GM19372 (cell line): ENCODE measurements around the gene ISX.
"Not testable (repeated sequence)": the region's sequence is repeated elsewhere in the genome, so short reads cannot be mapped to it uniquely, and the experiment has no call there.

Experiments
- ATAC-seq: cut with Tn5 transposase; IDR thresholded peaks from one replicate; pipeline ENCODE4 v1.9.1; 2021; ENCODE audit warnings: mild to moderate bottlenecking, low read depth, moderate library complexity; ENCODE audit not compliant: unreplicated experiment

ISX gene

GRCh38 chr22:35065796-35066218 is at the start of gene ISX:
Gene ISX, plus strand, starts transcription at chr22:35066158. Its CDS starts 930 bp downstream, at chr22:35067088.
- no peak for ATAC-seq

- no peak for ATAC-seq
Observed at GRCh38 chr22:35016909-35017308, 49.0 kb upstream of the ISX start.

GRCh38 chr22:35018995-35019394 is 47.0 kb upstream of the ISX start:
- ATAC-seq = no peak

- ATAC-seq = no peak
Observed at GRCh38 chr22:35020517-35020916, 45.4 kb upstream of the ISX start.

GRCh38 chr22:35021161-35021560 is 44.8 kb upstream of the ISX start:
- no peak for ATAC-seq

- ATAC-seq = no peak
Observed at GRCh38 chr22:35022291-35022690, 43.7 kb upstream of the ISX start.

GRCh38 chr22:35023692-35024363 is 42.1 kb upstream of the ISX start:
- no peak for ATAC-seq

- ATAC-seq = no peak
Observed at GRCh38 chr22:35024364-35024692, 41.6 kb upstream of the ISX start.

- ATAC-seq = not testable (repeated sequence)
Observed at GRCh38 chr22:35030112-35030511, 35.8 kb upstream of the ISX start.

- ATAC-seq = no peak
Observed at GRCh38 chr22:35032571-35032970, 33.4 kb upstream of the ISX start.

- no peak for ATAC-seq
Observed at GRCh38 chr22:35033635-35034296, 32.2 kb upstream of the ISX start.

GRCh38 chr22:35034963-35035362 is 31.0 kb upstream of the ISX start:
- ATAC-seq = no peak

GRCh38 chr22:35037089-35037488 is 28.9 kb upstream of the ISX start:
- ATAC-seq = no peak

GRCh38 chr22:35039625-35040024 is 26.3 kb upstream of the ISX start:
- no peak for ATAC-seq

- ATAC-seq = no peak
Observed at GRCh38 chr22:35043252-35043933, 22.6 kb upstream of the ISX start.

GRCh38 chr22:35043934-35044319 is 22.0 kb upstream of the ISX start:
- ATAC-seq = no peak

- no peak for ATAC-seq
Observed at GRCh38 chr22:35044607-35045390, 21.2 kb upstream of the ISX start.

GRCh38 chr22:35045451-35045850 is 20.5 kb upstream of the ISX start:
- no peak for ATAC-seq

- ATAC-seq = no peak
Observed at GRCh38 chr22:35046744-35047462, 19.1 kb upstream of the ISX start.

GRCh38 chr22:35050038-35050437 is 15.9 kb upstream of the ISX start:
- ATAC-seq = not testable (repeated sequence)
